PFSK-1 (cell line): ENCODE measurements around the gene EMC8.

Source experiments
- FOXP2 ChIP-seq: optimal IDR thresholded peaks from 2 replicates; pipeline ENCODE3; 2011; ENCODE audit warnings: borderline replicate concordance, control low read depth, inconsistent platforms; ENCODE audit not compliant: insufficient read depth; ENCODE audit errors: extremely low read length, extremely low read depth
- POLR2AphosphoS5 ChIP-seq: IDR thresholded peaks from 2 replicates; pipeline ENCODE4 v1.6.1; 2012; ENCODE audit warnings: low read depth, mild to moderate bottlenecking, control low read depth, low read length, moderate library complexity
- REST ChIP-seq, 2 experiments: IDR thresholded peaks; 2 replicates each; pipeline versions ENCODE4 v1.6.1 to v1.8.0; 2011 to 2012; ENCODE audit warnings: low read depth in 2 of 2, low read length in 2 of 2, control low read depth in 1 of 2, inconsistent platforms in 1 of 2, mild to moderate bottlenecking in 1 of 2, moderate library complexity in 1 of 2; ENCODE audit not compliant: insufficient read depth in 1 of 2
- SIN3A ChIP-seq: IDR thresholded peaks from 2 replicates; pipeline ENCODE4 v1.6.1; 2012; ENCODE audit warnings: mild to moderate bottlenecking, low read length, moderate library complexity, borderline replicate concordance; ENCODE audit not compliant: insufficient read depth
- TAF1 ChIP-seq: IDR thresholded peaks from 2 replicates; pipeline ENCODE4 v1.6.1; 2012; ENCODE audit warnings: low read length, control low read depth, borderline replicate concordance; ENCODE audit not compliant: insufficient read depth

The EMC8 gene

GRCh38 chr16:85751698-85752501 is 47.4 kb downstream of the EMC8 start:
- TF ChIP-seq TAF1 (no peak), REST (IDR thresholded peaks at IDR 0.05; ENCODE audit: insufficient read depth in 1 of 2, low read depth in 2 of 2, low read length in 2 of 2) (no peak), FOXP2 (no peak), POLR2AphosphoS5 (no peak), SIN3A (no peak)

- TF ChIP-seq REST (IDR thresholded peaks at IDR 0.05; ENCODE audit: insufficient read depth in 1 of 2, low read depth in 2 of 2, low read length in 2 of 2), result no peak
- no peak for TF ChIP-seq SIN3A
- TF ChIP-seq TAF1, result no peak
- TF ChIP-seq FOXP2, result no peak
- TF ChIP-seq POLR2AphosphoS5, result no peak
Measured at GRCh38 chr16:85750827-85751697, 48.3 kb downstream of the EMC8 start, which contains the start of gene C16orf74. TSS of gene C16orf74 (minus strand) at chr16:85751096. CDS start at chr16:85735217, 15,879 bp downstream.

GRCh38 chr16:85750146-85750826 is 49.1 kb downstream of the EMC8 start:
- TF ChIP-seq REST (IDR thresholded peaks at IDR 0.05; ENCODE audit: insufficient read depth in 1 of 2, low read depth in 2 of 2, low read length in 2 of 2) (no peak), POLR2AphosphoS5 (no peak), SIN3A (no peak), FOXP2 (no peak), TAF1 (no peak)

- TF ChIP-seq POLR2AphosphoS5 (no peak), SIN3A (no peak), TAF1 (no peak), FOXP2 (no peak), REST (IDR thresholded peaks at IDR 0.05; ENCODE audit: insufficient read depth in 1 of 2, low read depth in 2 of 2, low read length in 2 of 2) (no peak)
Measured at GRCh38 chr16:85749771-85750145, 49.6 kb downstream of the EMC8 start.
